Esophagus squamous epithelium (tissue), 5 donors: ENCODE results near the gene ADAM29. TPM values are rescaled to one million over a fixed set of nuclear protein-coding genes. Genes with fewer than 3 reads are reported as not detected.

ENCODE experiments used
- DNase-seq: peaks from one replicate; lab custom pipeline; 2025; lab: John Stamatoyannopoulos, UW
- H3K27ac ChIP-seq, 4 donors: fragments of 200-600 bp; sonication (generic); one replicate each; pipeline ENCODE4 v1.5.1; 2016 to 2019; ENCODE audit warnings: mild to moderate bottlenecking in 1 of 4
- H3K27me3 ChIP-seq, 4 donors: fragments of 200-600 bp; sonication (generic); 1 replicate in 3 of 4; 2 replicates in 1 of 4; pipeline versions ENCODE4 v1.5.1 to v1.6.0; 2017 to 2021; ENCODE audit warnings: antibody characterized with exemption in 1 of 4
- H3K36me3 ChIP-seq, 3 donors: fragments of 200-600 bp; sonication (generic); one replicate each; pipeline ENCODE4 v1.5.1; 2016 to 2019
- H3K4me1 ChIP-seq, 3 donors: fragments of 200-600 bp; sonication (generic); one replicate each; pipeline ENCODE4 v1.5.1; 2017 to 2019
- H3K4me3 ChIP-seq, 4 donors: fragments of 200-600 bp; sonication (generic); 1 replicate in 3 of 4; 2 replicates in 1 of 4; pipeline ENCODE4 v1.5.1; 2016 to 2019; ENCODE audit warnings: mild to moderate bottlenecking in 2 of 4, moderate library complexity in 1 of 4
- H3K9me3 ChIP-seq, 3 donors: fragments of 200-600 bp; sonication (generic); one replicate each; pipeline ENCODE4 v1.5.1; 2016 to 2019
- CTCF ChIP-seq, 6 experiments: fragments of 450-650 bp in 4 of 6; fragments of 200-600 bp in 2 of 6; sonication (generic) in 2 of 6; IDR thresholded peaks; one replicate each; pipeline ENCODE4 v1.5.1; 2016 to 2019; ENCODE audit warnings: antibody characterized with exemption in 6 of 6, mild to moderate bottlenecking in 4 of 6, moderate library complexity in 4 of 6
- POLR2A ChIP-seq, 4 donors: fragments of 450-650 bp; IDR thresholded peaks; one replicate each; pipeline ENCODE4 v1.6.1; 2017; ENCODE audit warnings: antibody characterized with exemption in 4 of 4, mild to moderate bottlenecking in 4 of 4, moderate library complexity in 3 of 4
- WGBS, 2 donors: methylation state at CpG; one replicate each; pipeline ENCODE4 v1.1.5; 2018; 5-methylcytosine and 5-hydroxymethylcytosine counted together
- intact Hi-C: fragments of 100-400 bp; cut with DNase I; formaldehyde crosslinking; loops from one replicate; pipeline ENCODE4 v1.15.0; 2022
- total RNA-seq, 4 donors: library from RNA; depleted of rRNA; stranded (reverse); fragments of >200 nt; gene quantifications; one replicate each; pipeline ENCODE4 v1.1.0, GENCODE V29; 2016
- donor health status: DM: yes; HTN: yes; CAD: no.

ADAM29 gene
- total RNA-seq, 4 donors from 2014 or later: not detected

GRCh38 chr4:174928575-174929253 is 10.6 kb downstream of the ADAM29 start:
- WGBS, 2 donors: 38 to 56% methylated on average over 4 of the region's 4 CpGs
- no peaks in the 10 kb centered on the region for H3K27me3 ChIP-seq
- H3K9me3 ChIP-seq: no peaks in the 10 kb centered on the region
- no peak for DNase-seq
- H3K27ac ChIP-seq: no peak overlapping the region
- H3K36me3 ChIP-seq: no peaks in the 10 kb centered on the region
- intact Hi-C loops: no loop called here
- H3K4me1 ChIP-seq: no peaks in the 10 kb centered on the region
- H3K4me3 ChIP-seq: no peak overlapping the region
- TF ChIP-seq POLR2A (IDR thresholded peaks at IDR 0.05) (no peak), CTCF (IDR thresholded peaks at IDR 0.05) (no peak)

- 77 to 85% methylated on average over 3 to 6 of the region's 6 CpGs for WGBS, 2 donors
- no peak overlapping the region for H3K4me3 ChIP-seq
- no peaks in the 10 kb centered on the region for H3K27me3 ChIP-seq
- no peaks in the 10 kb centered on the region for H3K36me3 ChIP-seq
- intact Hi-C loops: no loop called here
- TF ChIP-seq POLR2A (IDR thresholded peaks at IDR 0.05) (no peak), CTCF (IDR thresholded peaks at IDR 0.05) (no peak)
- no peak for DNase-seq
- H3K4me1 ChIP-seq: no peaks in the 10 kb centered on the region
- H3K27ac ChIP-seq: no peak overlapping the region
- H3K9me3 ChIP-seq: no peaks in the 10 kb centered on the region
These were observed 11.2 kb downstream of the ADAM29 start for GRCh38 chr4:174929346-174929745.

- Histone ChIP-seq H3K4me1 (no peaks in the 10 kb centered on the region), H3K9me3 (no peaks in the 10 kb centered on the region), H3K4me3 (no peak overlapping the region), H3K36me3 (no peaks in the 10 kb centered on the region), H3K27me3 (no peaks in the 10 kb centered on the region), H3K27ac (no peak overlapping the region)
- TF ChIP-seq CTCF (IDR thresholded peaks at IDR 0.05) (no peak), POLR2A (IDR thresholded peaks at IDR 0.05) (no peak)
- intact Hi-C loops: no loop called here
- 66 to 77% methylated on average over 5 of the region's 5 CpGs for WGBS, 2 donors
- DNase-seq: no peak
These were observed 12.7 kb downstream of the ADAM29 start for GRCh38 chr4:174930895-174931294.

DNA sequence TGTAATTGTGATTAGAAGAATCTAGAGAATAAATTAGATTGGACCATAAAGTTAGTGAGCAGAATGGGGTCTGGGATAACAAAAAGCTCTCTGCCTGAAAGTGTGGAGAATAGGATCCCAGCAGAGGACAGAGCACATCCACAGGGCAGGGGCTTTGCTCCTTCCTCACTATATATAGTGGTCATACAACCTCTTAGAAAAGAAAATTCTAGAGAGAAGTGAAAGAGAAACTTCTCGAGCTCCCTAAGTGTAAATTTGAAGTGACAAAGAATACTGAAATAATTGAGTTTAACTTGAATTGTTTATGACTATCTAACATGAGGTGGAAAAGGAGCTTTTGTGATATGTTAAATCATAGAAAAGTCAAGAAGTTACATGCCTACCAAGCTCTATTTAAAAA is 14.9 kb downstream of the ADAM29 start:
- no peak for DNase-seq
- no peak for TF ChIP-seq CTCF (IDR thresholded peaks at IDR 0.05)
- no peak for TF ChIP-seq POLR2A (IDR thresholded peaks at IDR 0.05)
- H3K36me3 ChIP-seq: no peaks in the 10 kb centered on the region
- H3K4me1 ChIP-seq: no peaks in the 10 kb centered on the region
- no peaks in the 10 kb centered on the region for H3K9me3 ChIP-seq
- H3K4me3 ChIP-seq: no peak overlapping the region
- no peaks in the 10 kb centered on the region for H3K27me3 ChIP-seq
- no peak overlapping the region for H3K27ac ChIP-seq
- WGBS, 2 donors: 32 to 50% methylated on average over 1 of the region's 1 CpG
- intact Hi-C loops: no loop called here

DNA sequence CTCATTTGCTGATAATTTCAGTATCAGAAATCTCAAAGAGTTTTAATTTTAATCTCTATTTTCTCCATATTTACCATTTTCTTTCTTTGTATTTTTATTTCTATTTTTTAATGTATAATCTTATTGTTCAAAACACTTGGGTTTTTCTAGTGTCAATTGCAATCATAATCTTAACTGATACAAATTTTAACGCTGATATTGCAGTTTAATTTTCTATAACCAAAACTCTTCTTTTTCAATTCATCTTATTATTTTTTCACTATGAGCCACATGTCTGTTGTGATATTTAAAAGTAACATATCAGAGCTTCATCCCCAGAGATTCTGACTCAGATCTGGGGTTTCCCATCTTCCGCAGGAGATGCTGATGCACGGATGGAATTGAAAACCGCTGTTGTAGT is 16.2 kb downstream of the ADAM29 start:
- Histone ChIP-seq H3K9me3 (no peaks in the 10 kb centered on the region), H3K4me3 (no peak overlapping the region), H3K27ac (no peak overlapping the region), H3K36me3 (no peaks in the 10 kb centered on the region), H3K4me1 (no peaks in the 10 kb centered on the region), H3K27me3 (no peaks in the 10 kb centered on the region)
- WGBS, 2 donors: 81 to 85% methylated on average over 4 of the region's 4 CpGs
- intact Hi-C loops: no loop called here
- no peak for DNase-seq
- TF ChIP-seq CTCF (IDR thresholded peaks at IDR 0.05) (no peak), POLR2A (IDR thresholded peaks at IDR 0.05) (no peak)
